Measurements from ENCODE around the gene PUS7L.

- TF ChIP-seq CTCF (IDR thresholded peaks at IDR 0.05; ENCODE audit: insufficient read depth, low read length) (no peak), REST (IDR thresholded peaks at IDR 0.05; ENCODE audit: insufficient replicate concordance, low read depth) (no peak), POLR2AphosphoS5 (IDR thresholded peaks at IDR 0.05; ENCODE audit: low read depth) (no peak), GABPA (IDR thresholded peaks at IDR 0.05; ENCODE audit: low read depth) (no peak), SPI1 (IDR thresholded peaks at IDR 0.05; ENCODE audit: borderline replicate concordance, low read depth) (no peak)
Observed at GRCh38 chr12:43744826-43745225, 13.8 kb downstream of the PUS7L start.
